ENCODE data around the gene VSIG2. TPM values are rescaled to one million over a fixed set of nuclear protein-coding genes. Genes with fewer than 3 reads are reported as not detected.

The VSIG2 gene
- total RNA-seq, 4 donors from 2014 or later = not detected

DNA sequence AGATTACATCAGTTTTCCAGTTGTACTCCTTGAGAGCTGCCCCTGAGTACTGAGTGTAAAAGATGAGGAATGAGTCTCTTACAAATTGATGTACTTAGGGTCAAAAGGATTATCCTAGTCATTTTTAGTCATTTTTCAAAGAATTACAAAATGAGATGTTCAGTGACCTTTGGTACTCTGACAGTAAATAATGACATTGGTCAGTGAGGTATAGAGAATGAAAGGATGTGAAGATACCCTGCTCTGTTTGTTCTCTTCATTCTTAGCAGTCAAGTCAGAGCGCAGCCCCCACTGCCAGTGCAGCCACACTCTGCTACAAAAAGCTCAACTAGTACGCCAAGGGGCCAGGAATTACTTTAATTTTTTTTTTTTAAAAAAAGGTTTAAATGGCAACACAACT, 14.1 kb upstream of the VSIG2 start:
- peaks cover 0 to 14% (median 8%) of the 10 kb centered on the region in 4 donors for H3K4me1 ChIP-seq
- H3K9me3 ChIP-seq = no peaks in the 10 kb centered on the region
- H3K27me3 ChIP-seq = peaks cover 0 to 7% of the 10 kb centered on the region in 2 donors
- no peak overlapping the region for H3K27ac ChIP-seq
- no peak for DNase-seq
- no peak overlapping the region for H3K4me3 ChIP-seq
- TF ChIP-seq POLR2A (IDR thresholded peaks at IDR 0.05) = no peak
- TF ChIP-seq CTCF (IDR thresholded peaks at IDR 0.05) = no peak
- H3K36me3 ChIP-seq = peaks cover 0 to 23% (median 0%) of the 10 kb centered on the region in 3 donors

- Histone ChIP-seq H3K4me3 (peak overlapping the region; percentile 35 to 74 (median 58)), H3K36me3 (peaks cover 0 to 19% (median 0%) of the 10 kb centered on the region in 3 donors), H3K9me3 (no peaks in the 10 kb centered on the region), H3K27me3 (peaks cover 0 to 24% of the 10 kb centered on the region in 2 donors), H3K4me1 (peaks cover 6 to 36% (median 15%) of the 10 kb centered on the region in 4 donors), H3K27ac (peak overlapping the region in 3 of 4 donors; percentile 51 to 66 (median 59))
- peak; percentile 88 to 95 (median 89) for DNase-seq
- TF ChIP-seq POLR2A (IDR thresholded peaks at IDR 0.05) = no peak
- peak in 5 of 6 experiments; percentile 64 to 80 (median 73) for TF ChIP-seq CTCF (IDR thresholded peaks at IDR 0.05)
Observed at GRCh38 chr11:124763156-124763947, 11.3 kb upstream of the VSIG2 start.

DNA sequence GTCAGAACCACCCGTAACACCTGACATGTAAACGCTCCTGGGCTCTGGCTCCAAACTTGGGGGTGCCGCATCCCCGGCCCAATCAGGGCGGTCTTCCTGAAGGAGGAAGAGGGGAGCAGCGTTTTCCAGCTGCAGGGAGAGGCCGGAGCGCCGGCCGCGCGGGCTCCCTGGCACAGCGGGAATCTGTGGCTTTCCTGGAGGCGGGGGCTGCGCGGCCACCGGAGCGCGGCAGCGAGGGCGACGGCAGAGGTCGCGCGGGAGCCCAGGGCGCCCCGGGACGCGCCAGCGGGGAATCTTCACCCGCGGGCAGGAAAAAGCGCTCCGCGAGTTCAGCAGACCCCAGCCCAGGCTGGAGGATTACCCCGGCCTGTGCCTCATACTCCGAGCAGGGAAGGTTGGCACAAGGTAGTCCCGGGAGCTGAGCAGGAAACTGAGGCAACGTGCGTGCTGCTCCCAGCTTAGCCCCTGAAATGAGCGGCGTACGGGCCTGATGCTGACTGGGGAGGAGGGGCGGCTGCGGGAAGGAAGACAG, 10.6 kb upstream of the VSIG2 start:
- Histone ChIP-seq H3K27ac (peak overlapping the region in 3 of 4 donors; percentile 51 to 66 (median 59)), H3K4me1 (peaks cover 6 to 42% (median 19%) of the 10 kb centered on the region in 4 donors), H3K4me3 (peak overlapping the region; percentile 35 to 74 (median 58)), H3K9me3 (no peaks in the 10 kb centered on the region), H3K36me3 (peaks cover 0 to 19% (median 0%) of the 10 kb centered on the region in 3 donors), H3K27me3 (peaks cover 0 to 29% of the 10 kb centered on the region in 2 donors)
- TF ChIP-seq POLR2A (IDR thresholded peaks at IDR 0.05) = no peak
- no peak for TF ChIP-seq CTCF (IDR thresholded peaks at IDR 0.05)
- peak in 1 of 3 donors; percentile 59 for DNase-seq

GRCh38 chr11:124762105-124762623, 10.1 kb upstream of the VSIG2 start, which contains the start of gene ESAM:
Gene ESAM (minus strand): TSS chr11:124762290. CDS start chr11:124762154, 136 bp downstream.
- peaks cover 0 to 31% of the 10 kb centered on the region in 2 donors for H3K27me3 ChIP-seq
- H3K36me3 ChIP-seq = peaks cover 0 to 15% (median 0%) of the 10 kb centered on the region in 3 donors
- H3K27ac ChIP-seq = peak within 1 kb of the TSS; percentile 37 to 66 (median 55)
- no peaks in the 10 kb centered on the region for H3K9me3 ChIP-seq
- peak; percentile 46 to 82 (median 81) for DNase-seq
- H3K4me1 ChIP-seq = peaks cover 6 to 42% (median 19%) of the 10 kb centered on the region in 4 donors
- peak within 1 kb of the TSS; percentile 35 to 74 (median 58) for H3K4me3 ChIP-seq
- TF ChIP-seq POLR2A (IDR thresholded peaks at IDR 0.05) = no peak
- TF ChIP-seq CTCF (IDR thresholded peaks at IDR 0.05) = no peak

DNA sequence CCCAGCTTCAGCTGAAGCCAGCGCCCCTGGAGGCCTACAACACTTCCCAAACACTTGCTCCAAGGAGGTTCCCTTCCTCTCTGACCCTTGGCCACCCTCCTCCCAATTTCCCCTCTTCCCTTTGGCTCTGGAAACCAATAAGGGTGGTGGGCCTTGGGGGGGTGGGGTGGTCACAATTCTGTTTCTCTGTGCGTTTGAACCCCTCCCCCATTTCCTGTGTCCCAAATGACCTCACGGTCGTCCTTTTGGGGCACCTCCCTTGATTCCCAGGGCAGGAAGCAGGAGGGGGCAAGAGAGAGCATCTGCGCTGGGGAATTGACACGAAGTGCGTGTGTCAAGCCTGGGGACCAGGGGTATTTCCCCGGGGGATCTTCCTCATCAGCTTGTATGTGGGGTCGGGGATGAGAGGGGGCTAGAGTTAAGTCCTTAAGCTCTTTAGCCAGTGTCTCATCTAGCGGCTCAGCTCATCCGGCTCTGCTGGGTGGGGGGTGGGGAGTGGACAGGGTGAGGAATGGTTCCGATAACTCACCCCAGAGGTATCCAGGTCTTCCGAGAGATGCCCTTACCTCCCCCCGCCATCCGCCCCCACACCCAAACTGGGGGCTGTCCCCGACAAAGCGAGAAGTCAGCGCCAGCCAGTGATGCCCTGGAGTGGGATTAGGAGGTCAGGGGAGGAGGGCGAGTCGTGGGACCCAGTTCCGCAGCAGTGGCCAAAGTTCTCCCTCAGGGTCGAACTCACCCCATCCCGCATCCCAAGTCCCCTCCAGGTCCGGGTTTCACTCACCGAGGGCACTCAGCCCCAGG, 9.4 kb upstream of the VSIG2 start:
- Histone ChIP-seq H3K27ac (peak overlapping the region; percentile 37 to 66 (median 55)), H3K36me3 (peaks cover 0 to 12% (median 0%) of the 10 kb centered on the region in 3 donors), H3K9me3 (no peaks in the 10 kb centered on the region), H3K4me1 (peaks cover 6 to 42% (median 19%) of the 10 kb centered on the region in 4 donors), H3K4me3 (peak overlapping the region; percentile 35 to 74 (median 58)), H3K27me3 (peaks cover 0 to 31% of the 10 kb centered on the region in 2 donors)
- DNase-seq = no peak
- TF ChIP-seq CTCF (IDR thresholded peaks at IDR 0.05) (no peak), POLR2A (IDR thresholded peaks at IDR 0.05) (no peak)
